Naive thymus-derived CD8-positive, alpha-beta T cell (primary cell): ENCODE data around the gene CTRB2. TPM values are rescaled to one million over a fixed set of nuclear protein-coding genes. Genes with fewer than 3 reads are reported as not detected.
A peak's percentile ranks its signal among the peaks of the same experiment; 100 is the strongest.
"Not testable (repeated sequence)": the region's sequence is repeated elsewhere in the genome, so short reads cannot be mapped to it uniquely, and the experiment has no call there.

Experiments
- ATAC-seq, 2 donors: fragments of 150-1000 bp; cut with Tn5 transposase in 1 of 2; sonication (Bioruptor Pico), chemical (Tn5 transposase) in 1 of 2; 1 replicate in 1 of 2; 2 replicates in 1 of 2; pipeline ENCODE4 v1.10.0; 2021; ENCODE audit warnings: mild to moderate bottlenecking in 2 of 2, moderate library complexity in 2 of 2
- POLR2A ChIA-PET: fragments of 350-600 bp; sonication (Branson Sonifier 250); formaldehyde crosslinking; loops from one replicate; lab custom pipeline; 2021; ENCODE audit warnings: antibody characterized with exemption; lab: Charles Lee
- DNase-seq, 10 donors: peaks; one replicate each; pipeline versions ENCODE4 v3.0.0 to v3.0.0-alpha.2; 2020 to 2022
- H3K27ac Mint-ChIP-seq, 10 donors: one replicate each; pipeline ENCODE4 v1.8.0; 2020 to 2022; ENCODE audit warnings: mild to moderate bottlenecking in 10 of 10, mixed read lengths in 10 of 10, moderate library complexity in 4 of 10, inconsistent platforms in 1 of 10
- H3K27me3 Mint-ChIP-seq, 5 donors: one replicate each; pipeline ENCODE4 v1.8.0; 2021 to 2022; ENCODE audit warnings: mixed read lengths in 5 of 5
- H3K36me3 Mint-ChIP-seq, 3 donors: one replicate each; pipeline ENCODE4 v1.8.0; 2020 to 2022; ENCODE audit warnings: mixed read lengths in 3 of 3, mild to moderate bottlenecking in 2 of 3, inconsistent platforms in 1 of 3
- H3K4me1 Mint-ChIP-seq, 4 donors: one replicate each; pipeline ENCODE4 v1.8.0; 2021 to 2022; ENCODE audit warnings: mixed read lengths in 4 of 4
- H3K4me3 Mint-ChIP-seq, 10 donors: one replicate each; pipeline ENCODE4 v1.8.0; 2020 to 2022; ENCODE audit warnings: mild to moderate bottlenecking in 10 of 10, mixed read lengths in 10 of 10, moderate library complexity in 6 of 10, inconsistent platforms in 1 of 10
- H3K9me3 Mint-ChIP-seq, 9 donors: one replicate each; pipeline ENCODE4 v1.8.0; 2020 to 2022; ENCODE audit warnings: mixed read lengths in 9 of 9, mild to moderate bottlenecking in 3 of 9, inconsistent platforms in 1 of 9, moderate library complexity in 1 of 9
- polyA plus RNA-seq, 3 donors: library from polyadenylated mRNA; unstranded; fragments of 300-500 nt; fragmentation: Illumina TruSeq; gene quantifications; one replicate each; pipeline ENCODE4 v1.2.3, GENCODE V29; 2021
- total RNA-seq, 8 experiments: library from RNA in 2 of 8; stranded (reverse) in 2 of 8; gene quantifications; one replicate each; pipeline ENCODE4 v1.2.3 and lab custom pipeline; 2021 to 2026

CTRB2 gene
- total and polyA plus RNA-seq, 5 experiments from 2014 or later: not detected

GRCh38 chr16:75248142-75248535, 41.2 kb upstream of the CTRB2 start:
- no peak overlapping the region for H3K27ac Mint-ChIP-seq
- H3K4me3 Mint-ChIP-seq: no peak overlapping the region
- POLR2A ChIA-PET: no interaction called here

DNA sequence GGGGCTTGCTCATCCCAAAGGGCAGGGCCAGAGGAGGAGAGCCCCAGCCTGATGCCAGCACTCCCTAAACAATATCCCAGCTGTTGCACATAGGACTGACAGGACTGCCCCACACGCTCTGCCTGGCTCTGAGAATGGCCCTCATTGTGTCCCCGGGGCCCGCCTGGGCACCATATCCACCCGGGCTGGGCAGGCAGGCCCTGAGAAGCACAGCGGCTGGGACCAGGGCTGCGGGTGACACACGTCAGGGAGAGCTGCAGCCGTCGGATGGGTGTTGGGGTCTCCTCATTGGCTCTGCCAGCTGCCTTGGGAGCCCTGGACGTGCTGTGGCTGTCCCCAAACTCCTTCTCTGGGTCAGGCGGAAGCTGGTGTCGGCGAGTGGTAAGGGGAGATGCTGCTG, 40.3 kb upstream of the CTRB2 start:
- Mint-ChIP-seq H3K4me1 (peaks cover 3 to 15% (median 13%) of the 10 kb centered on the region in 4 donors), H3K36me3 (peaks cover 0 to 2% (median 0%) of the 10 kb centered on the region in 3 donors), H3K27ac (no peak overlapping the region), H3K27me3 (peaks cover 6 to 57% (median 28%) of the 10 kb centered on the region in 5 donors), H3K9me3 (no peaks in the 10 kb centered on the region), H3K4me3 (no peak overlapping the region)
- no peak for DNase-seq
- no peak for ATAC-seq
- POLR2A ChIA-PET: no interaction called here

More at GRCh38 chr16:75248142-75248535, 41.2 kb upstream of the CTRB2 start:
- Mint-ChIP-seq H3K9me3 (no peaks in the 10 kb centered on the region), H3K4me1 (peaks cover 3 to 16% (median 13%) of the 10 kb centered on the region in 4 donors), H3K36me3 (peaks cover 0 to 2% (median 0%) of the 10 kb centered on the region in 3 donors), H3K27me3 (peaks cover 6 to 66% (median 30%) of the 10 kb centered on the region in 5 donors)
- DNase-seq (no peak), ATAC-seq (no peak)

DNA sequence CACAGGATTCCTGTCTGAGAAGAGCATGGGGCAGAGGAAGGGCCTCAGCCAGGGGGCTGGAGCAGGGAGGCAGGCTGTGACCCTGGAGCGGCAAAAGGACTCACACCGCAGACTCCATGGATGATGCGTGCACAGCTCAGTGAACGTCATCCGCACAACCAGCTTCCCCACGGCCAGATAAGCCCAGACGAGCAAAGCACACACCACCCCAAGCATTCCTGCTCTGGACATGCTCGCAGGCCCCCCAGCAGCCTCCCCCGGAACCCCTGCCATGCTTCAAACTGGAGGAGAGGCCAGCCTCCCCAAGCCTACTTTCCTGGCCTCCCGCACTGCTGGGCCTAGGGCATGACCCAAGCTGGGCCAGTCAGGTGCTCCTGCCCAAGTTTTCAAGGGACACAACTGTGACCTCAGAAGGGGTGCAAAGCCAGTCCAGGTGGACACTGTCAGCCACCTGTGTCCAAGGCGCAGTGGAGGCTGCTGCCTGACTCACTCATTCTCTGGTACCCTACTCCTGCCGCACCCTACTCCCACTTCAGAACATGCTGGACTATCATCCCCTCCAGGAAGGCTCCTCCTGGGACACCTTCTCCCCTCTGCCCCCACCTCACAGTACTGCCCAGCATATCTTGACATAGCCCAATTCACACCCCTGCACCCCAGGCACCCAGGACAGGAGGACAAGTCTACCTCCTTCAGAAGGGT, 39.7 kb upstream of the CTRB2 start:
- no peaks in the 10 kb centered on the region for H3K9me3 Mint-ChIP-seq
- H3K27ac Mint-ChIP-seq: no peak overlapping the region
- H3K4me3 Mint-ChIP-seq: no peak overlapping the region
- DNase-seq (no peak), ATAC-seq (no peak)
- no peaks in the 10 kb centered on the region for H3K36me3 Mint-ChIP-seq
- H3K27me3 Mint-ChIP-seq: peaks cover 4 to 51% (median 24%) of the 10 kb centered on the region in 5 donors
- POLR2A ChIA-PET: no interaction called here
- H3K4me1 Mint-ChIP-seq: peaks cover 0 to 9% (median 8%) of the 10 kb centered on the region in 4 donors

GRCh38 chr16:75244844-75245758, 38.1 kb upstream of the CTRB2 start:
- DNase-seq (no peak), ATAC-seq (no peak)
- H3K36me3 Mint-ChIP-seq: no peaks in the 10 kb centered on the region
- peaks cover 4 to 42% (median 21%) of the 10 kb centered on the region in 5 donors for H3K27me3 Mint-ChIP-seq
- H3K4me1 Mint-ChIP-seq: peaks cover 0 to 6% (median 3%) of the 10 kb centered on the region in 4 donors
- POLR2A ChIA-PET: no interaction called here
- no peak overlapping the region for H3K4me3 Mint-ChIP-seq
- H3K9me3 Mint-ChIP-seq: no peaks in the 10 kb centered on the region
- peak overlapping the region in 1 of 10 donors; percentile 27 for H3K27ac Mint-ChIP-seq

DNA sequence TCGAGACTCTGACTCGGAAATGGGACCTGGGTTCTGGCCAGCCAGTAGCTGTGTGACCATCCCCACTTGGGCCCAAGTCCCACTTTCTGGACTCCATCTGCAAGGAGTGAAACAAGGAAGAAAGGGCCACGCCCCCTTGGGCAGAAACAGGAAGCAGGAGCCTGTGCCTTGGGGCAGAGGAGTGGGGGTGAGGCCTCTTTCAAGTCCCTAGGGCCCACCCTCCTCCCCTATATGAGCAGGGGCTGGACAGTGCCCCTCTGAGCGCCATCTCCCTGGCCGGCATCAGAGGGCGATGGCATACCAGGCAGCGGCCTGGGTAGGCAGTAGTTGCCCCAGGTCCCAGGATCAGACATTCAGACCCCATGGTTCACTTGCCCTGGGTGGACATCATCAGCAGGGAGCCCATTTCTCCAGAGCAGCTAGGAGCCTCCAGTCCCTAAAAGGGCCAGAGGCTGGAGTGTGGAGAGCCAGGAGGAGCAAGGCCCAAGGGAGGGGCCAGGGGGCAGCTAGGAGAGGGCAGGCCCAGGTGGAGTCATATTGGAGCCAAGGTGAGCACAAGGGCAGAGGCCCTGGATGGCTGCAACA, 37.4 kb upstream of the CTRB2 start:
- Mint-ChIP-seq H3K36me3 (no peaks in the 10 kb centered on the region), H3K27ac (peak overlapping the region in 1 of 10 donors; percentile 27), H3K4me3 (no peak overlapping the region), H3K9me3 (no peaks in the 10 kb centered on the region), H3K27me3 (peaks cover 4 to 34% (median 16%) of the 10 kb centered on the region in 5 donors), H3K4me1 (peaks cover 0 to 3% (median 0%) of the 10 kb centered on the region in 4 donors)
- no peak for ATAC-seq
- POLR2A ChIA-PET: no interaction called here
- no peak for DNase-seq

DNA sequence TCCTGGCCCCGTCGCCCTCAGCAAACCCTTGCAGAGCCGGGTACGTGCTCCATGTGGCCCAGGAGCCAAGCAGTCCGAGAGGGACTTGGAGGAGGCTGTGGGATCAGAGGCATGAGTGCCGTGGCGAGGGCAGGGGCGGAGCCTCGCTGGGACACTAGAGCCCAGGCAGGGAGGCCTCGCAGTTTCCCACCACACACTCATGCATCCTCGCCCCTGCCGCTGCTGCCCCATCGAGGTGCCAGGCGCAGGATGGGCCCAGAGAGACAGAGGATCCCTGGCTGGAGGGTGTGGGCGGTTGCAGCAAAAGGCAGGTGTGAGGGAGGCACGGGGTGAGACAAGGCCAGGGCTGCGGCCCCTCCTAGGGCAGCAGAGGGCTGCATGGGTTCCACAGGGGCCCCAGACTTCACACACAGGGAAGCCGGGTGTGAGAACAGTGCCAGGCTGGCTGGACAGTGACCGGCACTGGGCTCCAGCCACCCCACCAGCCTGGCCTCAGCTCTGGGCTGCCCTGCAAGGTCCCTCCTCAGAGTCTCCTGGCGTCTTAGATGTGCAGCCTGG, 36.8 kb upstream of the CTRB2 start:
- peaks cover 0 to 3% (median 0%) of the 10 kb centered on the region in 4 donors for H3K4me1 Mint-ChIP-seq

DNA sequence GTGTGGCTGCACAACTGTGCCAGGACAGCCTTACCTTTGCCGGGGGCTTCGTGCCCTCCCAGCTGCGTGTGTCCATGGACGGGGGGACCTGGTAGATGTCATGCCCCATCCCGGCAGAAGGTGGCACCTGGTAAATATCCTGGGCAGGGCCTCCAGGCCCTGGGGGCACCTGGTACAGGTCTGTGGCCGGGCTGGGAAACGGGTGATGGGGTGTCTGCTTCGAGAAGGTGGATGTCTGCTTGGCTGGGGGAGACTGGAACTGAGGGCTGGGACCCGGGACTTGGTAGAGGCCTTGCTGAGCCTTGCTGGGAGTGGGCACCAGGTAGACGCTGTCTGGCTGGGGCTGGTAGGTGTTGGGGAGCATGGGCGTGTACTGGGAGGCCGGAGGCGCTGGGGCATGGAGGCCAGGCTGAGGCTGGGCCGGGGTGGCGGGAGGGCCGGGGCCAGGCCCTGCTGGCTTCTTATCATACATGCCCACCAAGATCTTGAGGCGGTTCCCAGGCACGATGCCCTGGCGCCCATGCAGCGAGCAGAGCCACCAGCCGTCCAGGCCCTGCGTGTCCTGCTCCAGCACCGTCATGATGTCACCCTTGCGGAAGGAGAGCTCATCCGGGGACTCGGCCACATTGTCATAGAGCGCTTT, 35.6 kb upstream of the CTRB2 start:
- H3K4me3 Mint-ChIP-seq, H3K9me3 Mint-ChIP-seq, H3K4me1 Mint-ChIP-seq, ATAC-seq, POLR2A ChIA-PET, DNase-seq, H3K27ac Mint-ChIP-seq, H3K36me3 Mint-ChIP-seq: not testable (repeated sequence)
- H3K27me3 Mint-ChIP-seq: peaks cover 0 to 17% (median 7%) of the 10 kb centered on the region in 5 donors

More for the DNA sequence above, 36.8 kb upstream of the CTRB2 start:
- Mint-ChIP-seq H3K9me3 (no peaks in the 10 kb centered on the region), H3K27ac (no peak overlapping the region), H3K36me3 (no peaks in the 10 kb centered on the region), H3K4me3 (no peak overlapping the region), H3K27me3 (peaks cover 4 to 29% (median 14%) of the 10 kb centered on the region in 5 donors)
- DNase-seq: no peak
- POLR2A ChIA-PET: no interaction called here
- ATAC-seq: no peak

GRCh38 chr16:75241955-75242354, 35.0 kb upstream of the CTRB2 start:
- no peak overlapping the region for H3K27ac Mint-ChIP-seq
- POLR2A ChIA-PET: no interaction called here
- no peak for ATAC-seq
- DNase-seq: no peak
- H3K27me3 Mint-ChIP-seq: peaks cover 0 to 11% (median 7%) of the 10 kb centered on the region in 5 donors
- no peak overlapping the region for H3K4me3 Mint-ChIP-seq
- H3K36me3 Mint-ChIP-seq: no peaks in the 10 kb centered on the region
- H3K9me3 Mint-ChIP-seq: no peaks in the 10 kb centered on the region
- H3K4me1 Mint-ChIP-seq: peaks cover 0 to 3% (median 0%) of the 10 kb centered on the region in 4 donors

DNA sequence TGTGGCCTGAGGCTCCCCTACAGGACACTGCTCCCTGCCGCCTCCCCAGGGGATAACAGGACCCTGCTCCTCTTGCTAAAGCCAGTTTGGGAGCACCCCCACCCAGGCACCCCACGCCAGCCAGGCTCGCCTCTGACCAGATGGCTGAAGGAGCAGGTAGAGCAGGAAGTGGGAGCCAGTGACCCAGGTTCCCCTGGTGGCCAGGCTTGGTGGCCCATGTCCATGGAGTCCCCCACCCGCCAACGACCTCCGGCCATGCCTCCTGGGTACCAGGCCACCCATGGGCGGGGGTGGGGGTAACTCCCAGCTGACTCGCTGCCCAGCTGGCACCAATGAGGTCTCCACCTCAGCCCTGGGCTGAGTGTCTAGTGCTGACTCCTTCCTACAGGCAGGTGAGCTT, 34.5 kb upstream of the CTRB2 start:
- DNase-seq: no peak

DNA sequence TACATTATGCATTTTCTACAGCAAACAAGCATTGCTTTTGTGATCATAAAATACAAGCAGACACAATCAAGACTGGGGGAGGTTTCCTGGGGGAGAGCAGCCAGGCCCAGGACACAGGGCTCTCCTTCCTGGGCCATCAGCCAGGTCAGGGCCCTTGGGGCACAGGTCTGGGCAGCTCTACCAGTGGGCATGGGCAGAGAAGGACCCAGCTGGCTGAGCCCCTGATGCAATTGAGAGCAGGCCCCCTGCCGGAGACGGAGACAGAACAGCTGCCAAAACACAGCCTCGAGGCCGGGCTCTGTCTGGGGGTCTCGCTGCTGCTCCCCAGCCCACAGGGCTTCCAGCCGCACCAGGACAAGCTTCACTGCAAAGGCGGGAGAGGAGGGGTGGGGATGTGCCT, 33.7 kb upstream of the CTRB2 start:
- H3K4me3 Mint-ChIP-seq, H3K36me3 Mint-ChIP-seq, POLR2A ChIA-PET, H3K27ac Mint-ChIP-seq, ATAC-seq, DNase-seq, H3K4me1 Mint-ChIP-seq, H3K9me3 Mint-ChIP-seq: not testable (repeated sequence)
- peaks cover 0 to 14% (median 0%) of the 10 kb centered on the region in 5 donors for H3K27me3 Mint-ChIP-seq

More for the DNA sequence above, 34.5 kb upstream of the CTRB2 start:
- Mint-ChIP-seq H3K27me3 (peaks cover 0 to 9% (median 5%) of the 10 kb centered on the region in 5 donors), H3K36me3 (no peaks in the 10 kb centered on the region), H3K9me3 (no peaks in the 10 kb centered on the region), H3K4me1 (peaks cover 0 to 3% (median 0%) of the 10 kb centered on the region in 4 donors), H3K27ac (no peak overlapping the region), H3K4me3 (no peak overlapping the region)
- POLR2A ChIA-PET: no interaction called here
- ATAC-seq: no peak

DNA sequence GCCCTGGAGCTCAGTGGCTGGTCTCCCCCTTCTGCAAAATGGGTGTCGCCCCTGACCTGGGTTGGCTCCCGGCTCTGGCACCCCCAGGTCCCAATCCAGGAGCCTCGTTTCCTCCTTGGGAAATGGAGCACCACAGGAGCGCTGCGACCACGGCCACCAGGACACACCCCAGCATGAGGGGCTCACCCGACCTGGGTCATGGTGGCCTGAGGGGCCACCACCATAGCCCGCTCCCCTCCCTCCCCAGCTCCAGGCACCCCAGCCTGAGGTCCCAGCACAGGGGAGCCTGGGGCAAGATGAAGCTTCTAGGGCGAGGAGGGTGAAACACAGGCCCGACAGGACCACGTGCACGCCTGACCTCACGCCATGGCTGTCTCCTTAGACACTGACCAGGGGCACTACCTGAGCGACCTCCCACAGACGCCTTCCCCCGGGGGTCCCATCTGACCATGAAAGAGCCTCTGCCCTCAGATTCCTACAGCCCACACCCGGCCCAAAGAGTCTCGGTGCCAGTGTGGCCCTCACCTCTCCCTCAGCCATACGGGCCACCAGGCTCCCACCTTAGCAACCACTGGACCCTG, 32.7 kb upstream of the CTRB2 start:
- Mint-ChIP-seq H3K27me3 (peaks cover 0 to 14% (median 0%) of the 10 kb centered on the region in 5 donors), H3K9me3 (no peaks in the 10 kb centered on the region), H3K4me3 (no peak overlapping the region), H3K27ac (no peak overlapping the region), H3K36me3 (no peaks in the 10 kb centered on the region), H3K4me1 (peaks cover 0 to under 1% (median 0%) of the 10 kb centered on the region in 4 donors)
- POLR2A ChIA-PET: no interaction called here
- DNase-seq (no peak), ATAC-seq (no peak)
